Fibroblast of lung (primary cell): ENCODE data around the gene EXD1. TPM values are rescaled to one million over a fixed set of nuclear protein-coding genes. Genes with fewer than 3 reads are reported as not detected.

Experiments
- DNase-seq, 2 donors: peaks; one replicate each; pipeline versions ENCODE4 v3.0.0 to v3.0.0-alpha.2; 2010; ENCODE audit warnings: low read depth in 2 of 2
- H2AFZ ChIP-seq: 2 replicates; pipeline ENCODE4 v1.5.1; 2012; ENCODE audit warnings: low read length, control low read depth, inconsistent platforms
- H3K27ac ChIP-seq: 2 replicates; pipeline ENCODE4 v1.5.1; 2011; ENCODE audit warnings: low read length, control low read depth; ENCODE audit not compliant: insufficient read depth
- H3K27me3 ChIP-seq: 2 replicates; pipeline ENCODE4 v1.5.1; 2011; ENCODE audit warnings: mild to moderate bottlenecking, low read length; ENCODE audit not compliant: control insufficient read depth, insufficient read depth
- H3K36me3 ChIP-seq: 2 replicates; pipeline ENCODE4 v1.5.1; 2011; ENCODE audit warnings: low read length; ENCODE audit not compliant: control insufficient read depth, insufficient read depth
- H3K4me1 ChIP-seq: 2 replicates; pipeline ENCODE4 v1.5.1; 2011; ENCODE audit warnings: low read length; ENCODE audit not compliant: control insufficient read depth, insufficient read depth; ENCODE audit errors: extremely low read depth
- H3K4me2 ChIP-seq: 2 replicates; pipeline ENCODE4 v1.5.1; 2011; ENCODE audit warnings: low read length, control low read depth; ENCODE audit not compliant: insufficient read depth; ENCODE audit errors: extremely low read depth
- H3K4me3 ChIP-seq, 4 experiments: fragments of 200-600 bp in 1 of 4; sonication (generic) in 1 of 4; replicated peaks in 1 of 4; 2 replicates each; pipeline ENCODE4 v1.5.1; 2011 to 2016; ENCODE audit warnings: low read length in 4 of 4, low read depth in 3 of 4, mild to moderate bottlenecking in 3 of 4, control low read depth in 2 of 4, inconsistent platforms in 1 of 4, mixed read lengths in 1 of 4; ENCODE audit not compliant: insufficient read depth in 1 of 4; ENCODE audit errors: control extremely low read depth in 1 of 4
- H3K79me2 ChIP-seq: 2 replicates; pipeline ENCODE4 v1.5.1; 2012; ENCODE audit warnings: mild to moderate bottlenecking, low read length, inconsistent platforms; ENCODE audit not compliant: control insufficient read depth, insufficient read depth
- H3K9ac ChIP-seq: 2 replicates; pipeline ENCODE4 v1.5.1; 2011; ENCODE audit warnings: mild to moderate bottlenecking, low read length, control low read depth; ENCODE audit not compliant: insufficient read depth
- H3K9me3 ChIP-seq: 2 replicates; pipeline ENCODE4 v1.5.1; 2012; ENCODE audit warnings: low read depth, low read length; ENCODE audit not compliant: control insufficient read depth, insufficient read depth
- H4K20me1 ChIP-seq: 2 replicates; pipeline ENCODE4 v1.5.1; 2011; ENCODE audit warnings: low read length; ENCODE audit not compliant: control insufficient read depth, insufficient read depth; ENCODE audit errors: extremely low read depth
- EZH2 ChIP-seq: IDR thresholded peaks from 2 replicates; pipeline ENCODE4 v1.5.1; 2012; ENCODE audit warnings: low read length, control low read depth, mild to moderate bottlenecking; ENCODE audit errors: missing control alignments
- polyA plus RNA-seq, 2 donors: library from polyadenylated mRNA; depleted of rRNA in 1 of 2; stranded (reverse) in 1 of 2; unstranded in 1 of 2; fragments of >200 nt; gene quantifications; 2 replicates each; pipeline ENCODE4 v1.2.1, GENCODE V29; 2011 to 2012; ENCODE audit warnings: missing spikeins in 1 of 2
- total RNA-seq: library from RNA; depleted of rRNA; stranded (reverse); fragments of >200 nt; gene quantifications from 2 replicates; pipeline ENCODE4 v1.2.1, GENCODE V29; 2014
- TF ChIP-seq, protein P1 (sequence below), 2 donors: IDR thresholded peaks in 1 of 2; conservative IDR thresholded peaks in 1 of 2; 1 replicate in 1 of 2; 2 replicates in 1 of 2; pipeline ENCODE4 v1.5.1; 2011 to 2012; ENCODE audit warnings: low read length in 2 of 2, control low read depth in 1 of 2, inconsistent platforms in 1 of 2, low read depth in 1 of 2, mild to moderate bottlenecking in 1 of 2

Gene EXD1
- total and polyA plus RNA-seq, 2 donors (not counting 1 experiment from before 2014, with no cell fraction given) = 0.17 TPM; not detected in 1

DNA sequence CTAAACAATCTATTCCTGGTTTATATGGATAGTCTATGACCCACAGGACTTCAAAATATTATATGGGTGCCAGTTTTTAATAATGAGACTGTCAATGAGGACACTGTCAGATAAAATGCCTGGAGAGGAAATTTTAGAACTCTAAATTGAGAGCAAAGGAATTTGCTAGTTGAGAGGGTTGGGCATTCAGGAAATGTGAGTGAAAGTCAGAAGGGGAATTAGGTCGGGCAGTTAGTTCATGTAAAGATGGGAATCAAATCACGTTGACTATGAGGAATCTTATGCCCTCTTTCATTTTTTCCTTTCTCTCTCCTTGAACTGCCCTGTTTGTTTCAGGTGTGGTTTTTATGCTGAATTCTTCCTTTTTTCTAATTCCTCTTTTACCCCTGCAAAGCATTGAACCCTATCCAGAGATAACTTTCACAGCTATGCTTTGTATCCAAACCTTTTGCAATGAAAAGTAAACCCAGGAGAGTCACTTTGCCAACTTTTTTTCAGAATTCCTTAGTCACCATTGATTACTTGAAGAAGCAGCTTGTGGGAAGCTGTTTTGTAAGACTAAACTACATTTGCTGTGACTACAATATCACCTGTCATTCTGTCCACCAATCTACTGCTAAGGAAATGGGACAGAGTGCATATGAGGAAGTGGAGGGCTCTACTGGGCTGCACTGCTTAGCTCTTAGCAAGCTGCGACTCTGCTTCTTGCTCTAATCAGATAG lies 28.4 kb upstream of the EXD1 start:
- Histone ChIP-seq H3K9ac (no peak overlapping the region), H3K79me2 (no peaks in the 10 kb centered on the region), H3K36me3 (no peaks in the 10 kb centered on the region), H3K4me3 (no peak overlapping the region), H3K4me1 (no peaks in the 10 kb centered on the region), H3K27ac (no peak overlapping the region), H3K4me2 (no peak overlapping the region), H4K20me1 (no peaks in the 10 kb centered on the region), H3K9me3 (no peaks in the 10 kb centered on the region), H3K27me3 (no peaks in the 10 kb centered on the region), H2AFZ (no peak overlapping the region)
- peak; percentile 70 to 79 for DNase-seq
- TF ChIP-seq, protein P1, sequence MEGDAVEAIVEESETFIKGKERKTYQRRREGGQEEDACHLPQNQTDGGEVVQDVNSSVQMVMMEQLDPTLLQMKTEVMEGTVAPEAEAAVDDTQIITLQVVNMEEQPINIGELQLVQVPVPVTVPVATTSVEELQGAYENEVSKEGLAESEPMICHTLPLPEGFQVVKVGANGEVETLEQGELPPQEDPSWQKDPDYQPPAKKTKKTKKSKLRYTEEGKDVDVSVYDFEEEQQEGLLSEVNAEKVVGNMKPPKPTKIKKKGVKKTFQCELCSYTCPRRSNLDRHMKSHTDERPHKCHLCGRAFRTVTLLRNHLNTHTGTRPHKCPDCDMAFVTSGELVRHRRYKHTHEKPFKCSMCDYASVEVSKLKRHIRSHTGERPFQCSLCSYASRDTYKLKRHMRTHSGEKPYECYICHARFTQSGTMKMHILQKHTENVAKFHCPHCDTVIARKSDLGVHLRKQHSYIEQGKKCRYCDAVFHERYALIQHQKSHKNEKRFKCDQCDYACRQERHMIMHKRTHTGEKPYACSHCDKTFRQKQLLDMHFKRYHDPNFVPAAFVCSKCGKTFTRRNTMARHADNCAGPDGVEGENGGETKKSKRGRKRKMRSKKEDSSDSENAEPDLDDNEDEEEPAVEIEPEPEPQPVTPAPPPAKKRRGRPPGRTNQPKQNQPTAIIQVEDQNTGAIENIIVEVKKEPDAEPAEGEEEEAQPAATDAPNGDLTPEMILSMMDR (conservative IDR thresholded peaks at IDR 0.05 in 1 of 2, IDR thresholded peaks at IDR 0.05 in 1 of 2; ENCODE audit: low read depth in 1 of 2, low read length in 2 of 2) = no peak
- TF ChIP-seq EZH2 = no peak

DNA sequence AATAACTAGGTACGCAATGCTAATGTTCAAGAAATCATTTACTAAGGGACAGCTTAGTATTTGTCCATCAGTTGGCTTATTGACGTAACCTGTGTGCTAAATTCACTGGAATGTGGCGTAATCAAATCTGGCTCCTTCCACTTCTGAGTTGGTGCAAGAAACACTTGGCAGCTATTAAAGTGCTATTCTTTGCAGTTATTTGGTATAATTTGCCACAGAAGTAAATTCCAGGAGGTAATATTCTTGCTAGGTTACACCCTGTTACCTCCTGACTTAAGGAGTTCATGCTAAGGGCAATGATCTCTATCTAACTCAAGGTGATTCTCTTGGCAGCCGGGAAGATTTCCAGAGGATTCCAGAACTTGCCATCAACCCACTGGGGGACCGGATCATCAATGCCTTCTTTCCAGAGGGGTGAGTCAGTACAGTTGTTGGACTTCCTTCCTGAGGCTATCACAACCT lies 26.1 kb upstream of the EXD1 start:
- Histone ChIP-seq H3K4me3 (no peak overlapping the region), H3K4me2 (no peak overlapping the region), H3K9me3 (no peaks in the 10 kb centered on the region), H3K79me2 (no peaks in the 10 kb centered on the region), H3K27ac (no peak overlapping the region), H4K20me1 (no peaks in the 10 kb centered on the region), H3K36me3 (no peaks in the 10 kb centered on the region), H3K4me1 (no peaks in the 10 kb centered on the region), H3K9ac (no peak overlapping the region), H2AFZ (no peak overlapping the region), H3K27me3 (no peaks in the 10 kb centered on the region)
- peak in 1 of 2 donors; percentile 44 for DNase-seq
- TF ChIP-seq, protein P1 (conservative IDR thresholded peaks at IDR 0.05 in 1 of 2, IDR thresholded peaks at IDR 0.05 in 1 of 2; ENCODE audit: low read depth in 1 of 2, low read length in 2 of 2) = no peak
- TF ChIP-seq EZH2 = no peak

DNA sequence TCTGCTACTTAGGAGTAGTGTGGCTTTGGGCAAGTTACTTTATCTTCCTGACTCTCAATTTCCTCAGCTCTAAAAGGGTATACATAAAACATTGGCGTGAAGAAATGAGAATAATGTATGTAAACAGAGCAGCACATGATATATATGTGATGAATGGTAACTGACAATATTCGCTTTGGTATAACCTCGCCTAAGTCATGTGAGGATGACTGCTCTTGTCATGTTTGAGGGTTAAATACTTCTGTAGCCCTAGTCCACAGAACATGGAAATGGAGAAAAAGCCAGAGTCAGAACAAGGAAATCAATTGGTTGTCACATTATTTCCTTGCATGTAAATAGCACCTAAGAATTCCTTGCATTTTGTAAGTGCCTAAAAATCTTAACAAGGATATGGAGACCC lies 25.5 kb upstream of the EXD1 start:
- Histone ChIP-seq H2AFZ (no peak overlapping the region), H4K20me1 (no peaks in the 10 kb centered on the region), H3K4me1 (no peaks in the 10 kb centered on the region), H3K27me3 (no peaks in the 10 kb centered on the region), H3K36me3 (no peaks in the 10 kb centered on the region), H3K27ac (no peak overlapping the region), H3K9me3 (no peaks in the 10 kb centered on the region), H3K4me2 (no peak overlapping the region), H3K4me3 (no peak overlapping the region), H3K9ac (no peak overlapping the region), H3K79me2 (no peaks in the 10 kb centered on the region)
- no peak for DNase-seq
- TF ChIP-seq, protein P1 (conservative IDR thresholded peaks at IDR 0.05 in 1 of 2, IDR thresholded peaks at IDR 0.05 in 1 of 2; ENCODE audit: low read depth in 1 of 2, low read length in 2 of 2) = no peak
- no peak for TF ChIP-seq EZH2
